HepG2 (cell line): ENCODE measurements around the gene OR1F1. TPM values are rescaled to one million over a fixed set of nuclear protein-coding genes. Genes with fewer than 3 reads are reported as not detected.
A peak's percentile ranks its signal among the peaks of the same experiment; 100 is the strongest.

Experiments used
- BRD4 ChIP-seq: sonication (generic); formaldehyde crosslinking; IDR thresholded peaks from 2 replicates; pipeline ENCODE4 v1.4.0; 2020; ENCODE audit warnings: missing genetic modification reagents
- DDIT3 ChIP-seq: sonication (generic); formaldehyde crosslinking; IDR thresholded peaks from 2 replicates; pipeline ENCODE4 v1.4.0; 2020; ENCODE audit warnings: mild to moderate bottlenecking, missing genetic modification reagents
- GMEB2 ChIP-seq: IDR thresholded peaks from 2 replicates; pipeline ENCODE4 v1.6.1; 2016; ENCODE audit warnings: missing biosample characterization, missing genetic modification reagents, low read depth
- GPN1 ChIP-seq: sonication (generic); formaldehyde crosslinking; IDR thresholded peaks from 2 replicates; pipeline ENCODE4 v1.5.1; 2020; ENCODE audit warnings: missing genetic modification reagents, borderline replicate concordance
- GZF1 ChIP-seq: sonication (generic); formaldehyde crosslinking; IDR thresholded peaks from 2 replicates; pipeline ENCODE4 v1.5.1; 2020; ENCODE audit warnings: mild to moderate bottlenecking, missing genetic modification reagents
- HINFP ChIP-seq: sonication (generic); formaldehyde crosslinking; IDR thresholded peaks from 2 replicates; pipeline ENCODE4 v1.4.0; 2020; ENCODE audit warnings: low read depth, mild to moderate bottlenecking, missing genetic modification reagents
- HNF4A ChIP-seq: sonication (generic); formaldehyde crosslinking; IDR thresholded peaks from 2 replicates; pipeline ENCODE4 v1.4.0; 2020; ENCODE audit warnings: missing genetic modification reagents
- MXD4 ChIP-seq: IDR thresholded peaks from 2 replicates; pipeline ENCODE4 v1.6.1; 2016; ENCODE audit warnings: mild to moderate bottlenecking, missing biosample characterization, missing genetic modification reagents
- MYC ChIP-seq: sonication (generic); formaldehyde crosslinking; IDR thresholded peaks from 2 replicates; pipeline ENCODE4 v1.9.0; 2021; ENCODE audit warnings: missing genetic modification reagents, borderline replicate concordance
- TGIF2 ChIP-seq: IDR thresholded peaks from 2 replicates; pipeline ENCODE4 v1.6.1; 2016; ENCODE audit warnings: control low read depth, missing compliant biosample characterization
- THYN1 ChIP-seq: sonication (generic); formaldehyde crosslinking; IDR thresholded peaks from 2 replicates; pipeline ENCODE4 v1.8.1; 2023; ENCODE audit warnings: low read depth, mild to moderate bottlenecking, moderate library complexity, missing genetic modification reagents, borderline replicate concordance
- ZNF512B ChIP-seq: sonication (generic); formaldehyde crosslinking; IDR thresholded peaks from 2 replicates; pipeline ENCODE4 v1.5.1; 2020; ENCODE audit warnings: missing genetic modification reagents, mild to moderate bottlenecking, borderline replicate concordance
- ZNF563 ChIP-seq: sonication (generic); formaldehyde crosslinking; IDR thresholded peaks from 2 replicates; pipeline ENCODE4 v1.8.0; 2022; ENCODE audit warnings: mild to moderate bottlenecking, moderate library complexity, missing genetic modification reagents
- ZNF597 ChIP-seq: sonication (generic); formaldehyde crosslinking; IDR thresholded peaks from 2 replicates; pipeline ENCODE4 v1.5.0; 2020; ENCODE audit warnings: missing genetic modification reagents
- ZNF740 ChIP-seq: sonication (generic); formaldehyde crosslinking; IDR thresholded peaks from 2 replicates; pipeline ENCODE4 v1.4.0; 2020; ENCODE audit warnings: missing genetic modification reagents
- ZNF768 ChIP-seq: sonication (generic); formaldehyde crosslinking; IDR thresholded peaks from 2 replicates; pipeline ENCODE4 v1.4.0; 2020; ENCODE audit warnings: missing genetic modification reagents
- ZNF790 ChIP-seq: sonication (generic); formaldehyde crosslinking; IDR thresholded peaks from 2 replicates; pipeline ENCODE4 v1.8.0; 2022; ENCODE audit warnings: missing genetic modification reagents, mild to moderate bottlenecking, borderline replicate concordance
- ZXDC ChIP-seq: sonication (generic); formaldehyde crosslinking; IDR thresholded peaks from 2 replicates; pipeline ENCODE4 v1.5.0; 2020; ENCODE audit warnings: mild to moderate bottlenecking, missing genetic modification reagents
- polyA plus RNA-seq, 8 experiments: library from polyadenylated mRNA; depleted of rRNA in 3 of 8; stranded (reverse) in 7 of 8; unstranded in 1 of 8; fragments of >200 nt; fragmentation: Illumina TruSeq in 4 of 8; extraction: Trizol in 4 of 8; gene quantifications; 2 replicates each; pipeline versions ENCODE4 v1.2.1 to v1.2.3, GENCODE V29; 2011 to 2016; ENCODE audit warnings: low read depth in 4 of 8, missing spikeins in 1 of 8, mixed read lengths in 1 of 8; ENCODE audit not compliant: insufficient read depth in 1 of 8
- total RNA-seq, 5 experiments: library from RNA; depleted of rRNA; stranded (reverse); fragments of >200 nt; fragmentation: Illumina TruSeq; extraction: Trizol; gene quantifications; 2 replicates each; pipeline ENCODE4 v1.2.3, GENCODE V29; 2016; ENCODE audit warnings: low read depth in 1 of 5

The OR1F1 gene
- total and polyA plus RNA-seq, 2 of the 13 experiments (the other 11 are each of a cell fraction or from before 2014, with no cell fraction given): 0.90 TPM; not detected in 1

- TF ChIP-seq DDIT3 (CRISPR knock-in tag) (no peak), ZNF512B (CRISPR knock-in tag) (no peak), GMEB2 (CRISPR knock-in tag) (peak; percentile 46; the same call in 1 of the 2 replicates), HNF4A (no peak), BRD4 (peak; percentile 60), ZNF768 (CRISPR knock-in tag) (0 out of 2 replicates have a peak, but pooled peaks have one; percentile 15), ZXDC (no peak), TGIF2 (CRISPR knock-in tag) (0 out of 2 replicates have a peak, but pooled peaks have one; percentile 25), THYN1 (no peak), ZNF597 (CRISPR knock-in tag) (no peak), ZNF740 (peak; percentile 74; the same call in 1 of the 2 replicates), MXD4 (CRISPR knock-in tag) (no peak; the same call in none of the 2 replicates), HINFP (peak; percentile 55; the same call in 1 of the 2 replicates), GZF1 (CRISPR knock-in tag) (peak; percentile 94), GPN1 (CRISPR knock-in tag) (no peak), ZNF563 (CRISPR knock-in tag) (peak; percentile 36; the same call in 1 of the 2 replicates), ZNF790 (no peak), MYC (CRISPR knock-in tag) (peak; percentile 68; the same call in 1 of the 2 replicates)
Observed at GRCh38 chr16:3234857-3235561, 47.0 kb downstream of the OR1F1 start, which contains the start of gene ZNF200 (continued).
